Measurements from ENCODE around the gene YIPF7. TPM values are rescaled to one million over a fixed set of nuclear protein-coding genes. Genes with fewer than 3 reads are reported as not detected.

Gene YIPF7
- polyA plus RNA-seq, 1 of the 3 experiments (the other 2 are of a cell fraction) = not detected

- TF ChIP-seq RAD21 (IDR thresholded peaks at IDR 0.05; ENCODE audit: low read length) (no peak), SMC3 (IDR thresholded peaks at IDR 0.05; ENCODE audit: low read depth, low read length) (no peak)
Observed at GRCh38 chr4:44662623-44663005, 11.2 kb upstream of the YIPF7 start (continued).

- no peak for DNase-seq
- H3F3A ChIP-seq (replicated peaks; ENCODE audit: insufficient read depth) = no peaks in the 10 kb centered on the region
- no peak overlapping the region for H2AFZ ChIP-seq (ENCODE audit: low read depth)
- H3K27ac ChIP-seq (ENCODE audit: low read depth in 2 of 2, low read length in 1 of 2) = no peak overlapping the region
- ChIA-PET CTCF (no interaction called here), POLR2A (no interaction called here)
- 15% methylated on average over 1 of the region's 1 CpG for WGBS (ENCODE audit: low lambda C conversion rate)
- no peaks in the 10 kb centered on the region for H4K20me1 ChIP-seq (ENCODE audit: insufficient read depth)
- no peaks in the 10 kb centered on the region for H3K9me2 ChIP-seq
- no peaks in the 10 kb centered on the region for H3K9me3 ChIP-seq
- TF ChIP-seq ELF1 (IDR thresholded peaks at IDR 0.05) (no peak), ZBTB33 (IDR thresholded peaks at IDR 0.05; ENCODE audit: borderline replicate concordance, low read depth) (no peak), GABPA (IDR thresholded peaks at IDR 0.05; ENCODE audit: low read depth) (no peak), SMC3 (IDR thresholded peaks at IDR 0.05; ENCODE audit: low read depth, low read length) (no peak), TAF1 (IDR thresholded peaks at IDR 0.05; ENCODE audit: borderline replicate concordance, low read depth, low read length) (no peak), TEAD4 (IDR thresholded peaks at IDR 0.05; ENCODE audit: borderline replicate concordance, insufficient read depth) (no peak), RXRA (IDR thresholded peaks at IDR 0.05; ENCODE audit: borderline replicate concordance, low read depth) (no peak), FOXJ3 (CRISPR knock-in tag; IDR thresholded peaks at IDR 0.05) (no peak), JUND (IDR thresholded peaks at IDR 0.05) (no peak), MEF2A (IDR thresholded peaks at IDR 0.05; ENCODE audit: borderline replicate concordance, low read depth) (no peak), EZH2phosphoT487 (IDR thresholded peaks at IDR 0.05; ENCODE audit: borderline replicate concordance, low read depth) (no peak), GATA2 (CRISPR knock-in tag; IDR thresholded peaks at IDR 0.05) (no peak)
- H3K4me1 ChIP-seq (ENCODE audit: control insufficient read depth in 1 of 2, insufficient read depth in 2 of 2, low read depth in 1 of 2, low read length in 1 of 2) = no peaks in the 10 kb centered on the region
- H3K4me2 ChIP-seq = no peak overlapping the region
- H3K4me3 ChIP-seq (ENCODE audit: low read depth in 2 of 2, low read length in 1 of 2) = no peak overlapping the region
- H3K36me3 ChIP-seq (replicated peaks in 1 of 2; ENCODE audit: control insufficient read depth in 1 of 2, insufficient read depth in 2 of 2, low read length in 1 of 2) = no peaks in the 10 kb centered on the region
- H3K79me2 ChIP-seq (ENCODE audit: insufficient read depth) = no peaks in the 10 kb centered on the region
- no peaks in the 10 kb centered on the region; the same call in 1 of the 2 replicates for H3K27me3 ChIP-seq (ENCODE audit: insufficient read depth)
- H3K9ac ChIP-seq = no peak overlapping the region
Observed at GRCh38 chr4:44661940-44662622, 10.7 kb upstream of the YIPF7 start.

GRCh38 chr4:44660396-44660795, 9.0 kb upstream of the YIPF7 start:
- 2% methylated on average over 3 of the region's 3 CpGs for WGBS (ENCODE audit: low lambda C conversion rate)
- no peak overlapping the region for H3K9ac ChIP-seq
- no peak for DNase-seq
- no peaks in the 10 kb centered on the region for H3K4me1 ChIP-seq (ENCODE audit: control insufficient read depth in 1 of 2, insufficient read depth in 2 of 2, low read depth in 1 of 2, low read length in 1 of 2)
- H3K4me3 ChIP-seq (ENCODE audit: low read depth in 2 of 2, low read length in 1 of 2) = no peak overlapping the region
- H3K9me3 ChIP-seq = no peaks in the 10 kb centered on the region
- no peaks in the 10 kb centered on the region for H3F3A ChIP-seq (replicated peaks; ENCODE audit: insufficient read depth)
- H3K27ac ChIP-seq (ENCODE audit: low read depth in 2 of 2, low read length in 1 of 2) = no peak overlapping the region
- ChIA-PET CTCF (interaction anchor here (0.9 kb wide), 1 partner anchor 9 kb away, joined by 3 read pairs; no protein-coding TSS in a partner anchor), POLR2A (no interaction called here)
- no peaks in the 10 kb centered on the region; the same call in 1 of the 2 replicates for H3K27me3 ChIP-seq (ENCODE audit: insufficient read depth)
- H3K79me2 ChIP-seq (ENCODE audit: insufficient read depth) = no peaks in the 10 kb centered on the region
- H3K9me2 ChIP-seq = no peaks in the 10 kb centered on the region
- no peak overlapping the region for H3K4me2 ChIP-seq
- H2AFZ ChIP-seq (ENCODE audit: low read depth) = no peak overlapping the region
- no peak for TF ChIP-seq NFIC (IDR thresholded peaks at IDR 0.05; ENCODE audit: borderline replicate concordance)
- H4K20me1 ChIP-seq (ENCODE audit: insufficient read depth) = no peaks in the 10 kb centered on the region
- no peaks in the 10 kb centered on the region for H3K36me3 ChIP-seq (replicated peaks in 1 of 2; ENCODE audit: control insufficient read depth in 1 of 2, insufficient read depth in 2 of 2, low read length in 1 of 2)
